OCI-LY7 (cell line): Measurements from ENCODE around the gene RADIL.

Experiments used
- CTCF ChIP-seq: fragments of 200-600 bp; sonication (generic); conservative IDR thresholded peaks from 2 replicates; pipeline ENCODE4 v1.5.1; 2014; ENCODE audit warnings: mild to moderate bottlenecking, antibody characterized with exemption, low read length, moderate library complexity, mixed read lengths
- EZH2phosphoT487 ChIP-seq: fragments of 200-600 bp; sonication (generic); IDR thresholded peaks from 2 replicates; pipeline ENCODE4 v1.6.1; 2018; ENCODE audit warnings: low read depth, borderline replicate concordance, mild to moderate bottlenecking, mixed run types, antibody characterized with exemption, low read length, moderate library complexity, mixed read lengths

DNA sequence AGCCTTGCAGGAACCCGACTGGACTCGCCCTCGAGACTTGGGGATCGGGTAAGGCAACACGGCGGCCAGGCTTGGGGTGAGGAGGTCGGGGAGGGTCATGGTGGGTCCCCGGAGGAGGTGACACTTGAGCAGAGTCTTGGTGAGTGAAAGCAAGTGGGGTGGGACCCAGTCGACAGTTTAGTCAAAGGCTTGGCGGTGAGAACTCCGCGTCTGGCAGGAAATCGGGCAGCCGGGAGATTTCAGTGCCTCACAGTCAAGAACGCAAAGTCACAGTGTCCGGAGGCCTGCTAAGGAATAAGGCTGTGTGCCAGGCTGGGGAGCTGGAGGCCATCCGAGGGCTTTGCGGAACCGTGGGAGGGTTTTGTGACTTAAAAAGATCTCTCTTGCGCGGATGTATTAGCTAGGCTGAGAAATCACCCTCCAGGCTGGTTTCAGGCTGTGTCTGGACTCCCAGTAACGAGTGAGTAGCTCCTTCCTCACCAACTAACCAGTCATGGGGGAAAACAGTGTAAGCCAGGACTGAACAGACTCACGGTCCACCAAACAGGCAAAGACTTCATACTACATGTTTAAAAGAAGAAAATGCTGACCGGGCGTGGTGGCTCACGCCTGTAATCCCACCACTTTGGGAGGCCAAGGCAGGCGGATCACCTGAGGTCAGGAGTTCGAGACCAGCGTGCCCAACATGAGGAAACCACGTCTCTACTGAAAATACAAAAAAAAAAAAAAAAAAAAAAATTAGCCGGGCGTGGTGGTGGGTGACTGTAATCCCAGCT, 107.5 kb downstream of the RADIL start:
- no peak for TF ChIP-seq CTCF
- no peak for TF ChIP-seq EZH2phosphoT487
